Stimulated activated naive CD4-positive, alpha-beta T cell (primary cell): Measurements from ENCODE around the gene CLCN6.

ENCODE experiments used
- DNase-seq, 6 experiments: peaks; one replicate each; lab custom pipeline; 2025; lab: John Stamatoyannopoulos, UW

CLCN6 gene

GRCh38 chr1:11854519-11854918 is 48.5 kb downstream of the CLCN6 start:
- no peak for DNase-seq

- DNase-seq: no peak
Observed at GRCh38 chr1:11855430-11855829, 49.4 kb downstream of the CLCN6 start.

GRCh38 chr1:11856698-11857097 is 50.7 kb downstream of the CLCN6 start:
- no peak for DNase-seq

GRCh38 chr1:11857164-11857851 is 51.3 kb downstream of the CLCN6 start:
- DNase-seq: no peak

- no peak for DNase-seq
Observed at GRCh38 chr1:11858158-11858557, 52.2 kb downstream of the CLCN6 start.

GRCh38 chr1:11858613-11858967 is 52.6 kb downstream of the CLCN6 start, which contains the start of gene NPPB:
Gene NPPB, minus strand, starts transcription at chr1:11858945. Its CDS starts 112 bp downstream, at chr1:11858833.
- DNase-seq: no peak

- DNase-seq: peak; percentile 19 to 73 (median 52)
Observed at GRCh38 chr1:11858968-11859871, 53.2 kb downstream of the CLCN6 start.

- DNase-seq: no peak
Observed at GRCh38 chr1:11860083-11860482, 54.1 kb downstream of the CLCN6 start.

- DNase-seq: no peak
Observed at GRCh38 chr1:11860587-11860986, 54.6 kb downstream of the CLCN6 start.

GRCh38 chr1:11862890-11863289 is 56.9 kb downstream of the CLCN6 start:
- DNase-seq: no peak

GRCh38 chr1:11868331-11868980 is 62.5 kb downstream of the CLCN6 start:
- DNase-seq: no peak

GRCh38 chr1:11869104-11869503 is 63.1 kb downstream of the CLCN6 start:
- DNase-seq: no peak

- DNase-seq: no peak
Observed at GRCh38 chr1:11869650-11870207, 63.7 kb downstream of the CLCN6 start.

- no peak for DNase-seq
Observed at GRCh38 chr1:11872545-11872944, 66.6 kb downstream of the CLCN6 start.

- DNase-seq: no peak
Observed at GRCh38 chr1:11873395-11874257, 67.6 kb downstream of the CLCN6 start.

- no peak for DNase-seq
Observed at GRCh38 chr1:11874258-11874562, 68.2 kb downstream of the CLCN6 start.

GRCh38 chr1:11874624-11875023 is 68.6 kb downstream of the CLCN6 start:
- no peak for DNase-seq

- no peak for DNase-seq
Observed at GRCh38 chr1:11875094-11875493, 69.1 kb downstream of the CLCN6 start.

- no peak for DNase-seq
Observed at GRCh38 chr1:11877074-11877473, 71.1 kb downstream of the CLCN6 start.

GRCh38 chr1:11878081-11878890 is 72.3 kb downstream of the CLCN6 start:
- DNase-seq: no peak

- DNase-seq: no peak
Observed at GRCh38 chr1:11878891-11879190, 72.8 kb downstream of the CLCN6 start.
